GM23338 (cell line): ENCODE measurements around the gene PCNX3.

ENCODE experiments used
- CREB1 ChIP-seq: fragments of 250-450 bp; sonication (Bioruptor Pico); IDR thresholded peaks from 2 replicates; pipeline ENCODE4 v1.5.0; 2020; ENCODE audit warnings: low read depth, mild to moderate bottlenecking, moderate library complexity
- EZH2 ChIP-seq: fragments of 200-600 bp; sonication (generic); IDR thresholded peaks from one replicate; pipeline ENCODE4 v1.8.0; 2017; ENCODE audit warnings: antibody characterized with exemption, mild to moderate bottlenecking, low read depth; ENCODE audit not compliant: unreplicated experiment
- EZH2phosphoT487 ChIP-seq: fragments of 200-600 bp; sonication (generic); IDR thresholded peaks from one replicate; pipeline ENCODE4 v1.8.1; 2018; ENCODE audit warnings: antibody characterized with exemption; ENCODE audit not compliant: unreplicated experiment
- NANOG ChIP-seq: IDR thresholded peaks from 2 replicates; pipeline ENCODE4 v1.6.1; 2016; ENCODE audit warnings: antibody characterized with exemption, borderline replicate concordance
- POLR2AphosphoS5 ChIP-seq: IDR thresholded peaks from 2 replicates; pipeline ENCODE4 v1.6.1; 2016; ENCODE audit warnings: antibody characterized with exemption, low read depth
- REST ChIP-seq: IDR thresholded peaks from one replicate; pipeline ENCODE4 v1.6.1; 2018; ENCODE audit warnings: antibody characterized with exemption; ENCODE audit not compliant: unreplicated experiment
- TF ChIP-seq, protein P1 (sequence below), 2 experiments: fragments of 200-600 bp in 1 of 2; sonication (generic) in 1 of 2; conservative IDR thresholded peaks; 2 replicates each; pipeline versions ENCODE4 v1.5.1 to v1.6.1; 2016 to 2017; ENCODE audit warnings: antibody characterized with exemption in 2 of 2, low read depth in 2 of 2, mild to moderate bottlenecking in 2 of 2, moderate library complexity in 1 of 2

DNA sequence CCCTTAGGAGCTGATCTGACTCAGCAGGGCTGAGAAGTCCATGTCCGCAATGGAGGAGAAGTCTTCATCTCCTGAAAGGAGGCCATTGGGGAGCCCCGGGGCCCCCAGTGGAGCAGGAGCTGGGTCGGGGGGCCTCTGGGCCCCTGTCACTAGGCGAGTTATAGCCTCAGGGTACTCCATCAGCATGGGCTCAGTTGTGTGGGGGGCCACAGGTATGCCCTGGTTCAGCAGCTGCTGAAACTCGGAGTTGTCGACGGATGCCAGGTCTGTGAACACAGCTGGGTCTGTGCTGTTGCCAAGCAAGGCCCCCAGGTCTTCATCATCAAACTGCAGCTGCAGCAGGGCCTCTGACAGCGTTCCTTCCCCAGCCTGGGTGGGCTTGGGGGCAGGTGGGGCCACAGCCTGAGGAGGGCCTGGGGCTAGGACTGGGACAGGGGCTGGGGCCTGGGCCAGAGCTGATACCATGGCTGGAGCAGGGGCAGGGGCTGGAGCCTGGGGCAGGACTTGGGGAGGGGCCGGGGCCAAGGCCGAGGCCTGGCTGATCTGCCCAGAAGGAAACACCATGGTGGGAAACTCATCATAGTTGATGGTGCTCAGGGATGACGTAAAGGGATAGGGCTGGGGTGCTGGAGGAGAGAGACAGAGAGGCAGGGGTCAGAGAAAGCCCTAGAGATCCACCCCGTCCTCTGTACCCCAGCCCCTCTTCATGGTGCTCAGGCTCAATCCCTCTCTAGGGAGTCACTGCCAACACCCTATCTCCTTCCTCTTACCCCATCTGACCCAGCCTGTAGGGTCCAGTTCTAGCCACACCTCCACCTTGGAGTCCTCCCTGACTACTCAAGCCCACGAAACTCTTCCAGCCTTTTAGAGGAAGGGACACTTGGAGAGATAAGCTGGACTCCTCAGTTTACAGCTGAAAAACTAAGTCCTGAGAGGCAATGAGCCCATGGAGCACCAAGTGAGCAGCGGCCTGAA lies 39.1 kb downstream of the PCNX3 start:
- TF ChIP-seq, protein P1, sequence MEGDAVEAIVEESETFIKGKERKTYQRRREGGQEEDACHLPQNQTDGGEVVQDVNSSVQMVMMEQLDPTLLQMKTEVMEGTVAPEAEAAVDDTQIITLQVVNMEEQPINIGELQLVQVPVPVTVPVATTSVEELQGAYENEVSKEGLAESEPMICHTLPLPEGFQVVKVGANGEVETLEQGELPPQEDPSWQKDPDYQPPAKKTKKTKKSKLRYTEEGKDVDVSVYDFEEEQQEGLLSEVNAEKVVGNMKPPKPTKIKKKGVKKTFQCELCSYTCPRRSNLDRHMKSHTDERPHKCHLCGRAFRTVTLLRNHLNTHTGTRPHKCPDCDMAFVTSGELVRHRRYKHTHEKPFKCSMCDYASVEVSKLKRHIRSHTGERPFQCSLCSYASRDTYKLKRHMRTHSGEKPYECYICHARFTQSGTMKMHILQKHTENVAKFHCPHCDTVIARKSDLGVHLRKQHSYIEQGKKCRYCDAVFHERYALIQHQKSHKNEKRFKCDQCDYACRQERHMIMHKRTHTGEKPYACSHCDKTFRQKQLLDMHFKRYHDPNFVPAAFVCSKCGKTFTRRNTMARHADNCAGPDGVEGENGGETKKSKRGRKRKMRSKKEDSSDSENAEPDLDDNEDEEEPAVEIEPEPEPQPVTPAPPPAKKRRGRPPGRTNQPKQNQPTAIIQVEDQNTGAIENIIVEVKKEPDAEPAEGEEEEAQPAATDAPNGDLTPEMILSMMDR (conservative IDR thresholded peaks at IDR 0.05; ENCODE audit: low read depth in 2 of 2): no peak
- TF ChIP-seq REST (no peak), EZH2phosphoT487 (no peak), POLR2AphosphoS5 (no peak), EZH2 (no peak), NANOG (no peak), CREB1 (CRISPR knock-in tag) (no peak)
